Right atrium auricular region (tissue), 2 donors: ENCODE measurements around the gene TMTC3. TPM values are rescaled to one million over a fixed set of nuclear protein-coding genes. Genes with fewer than 3 reads are reported as not detected.

Experiments
- DNase-seq: peaks from one replicate; pipeline ENCODE4 v3.0.0-alpha.2; 2019; ENCODE audit warnings: low spot score
- H3K27ac ChIP-seq, 2 donors: fragments of 200-600 bp; sonication (generic); 1 replicate in 1 of 2; 2 replicates in 1 of 2; pipeline ENCODE4 v1.5.1; 2016 to 2019
- H3K27me3 ChIP-seq, 2 donors: fragments of 200-600 bp; sonication (generic); one replicate each; pipeline versions ENCODE4 v1.5.1 to v1.6.0; 2017 to 2019
- H3K36me3 ChIP-seq: fragments of 200-600 bp; sonication (generic); one replicate; pipeline ENCODE4 v1.5.1; 2016
- H3K4me1 ChIP-seq, 2 donors: fragments of 200-600 bp; sonication (generic); one replicate each; pipeline versions ENCODE4 v1.5.1 to v1.6.0; 2017 to 2019
- H3K4me3 ChIP-seq, 2 donors: fragments of 200-600 bp; sonication (generic); 1 replicate in 1 of 2; 2 replicates in 1 of 2; pipeline ENCODE4 v1.5.1; 2017 to 2019; ENCODE audit warnings: mild to moderate bottlenecking in 1 of 2, moderate library complexity in 1 of 2
- H3K9me3 ChIP-seq, 2 donors: fragments of 200-600 bp; sonication (generic); one replicate each; pipeline ENCODE4 v1.5.1; 2019
- CTCF ChIP-seq, 2 donors: fragments of 200-600 bp; sonication (generic); IDR thresholded peaks; one replicate each; pipeline ENCODE4 v1.5.1; 2019; ENCODE audit warnings: antibody characterized with exemption in 2 of 2
- total RNA-seq, 2 donors: library from RNA; depleted of rRNA; stranded (reverse); fragments of >200 nt; gene quantifications; one replicate each; pipeline ENCODE4 v1.1.0, GENCODE V29; 2016

The TMTC3 gene
- total RNA-seq, 2 donors from 2014 or later, result 9.9 to 11.8 TPM

- DNase-seq, result no peak
- Histone ChIP-seq H3K4me3 (no peak overlapping the region), H3K36me3 (peaks cover 27% of the 10 kb centered on the region), H3K4me1 (no peaks in the 10 kb centered on the region), H3K27me3 (no peaks in the 10 kb centered on the region), H3K9me3 (no peaks in the 10 kb centered on the region), H3K27ac (no peak overlapping the region)
- no peak for TF ChIP-seq CTCF (IDR thresholded peaks at IDR 0.05)
Measured at GRCh38 chr12:88172844-88173407, 30.8 kb downstream of the TMTC3 start.

- Histone ChIP-seq H3K4me3 (no peak overlapping the region), H3K9me3 (no peaks in the 10 kb centered on the region), H3K27me3 (no peaks in the 10 kb centered on the region), H3K27ac (no peak overlapping the region), H3K36me3 (peaks cover 44% of the 10 kb centered on the region), H3K4me1 (no peaks in the 10 kb centered on the region)
- no peak for DNase-seq
- no peak for TF ChIP-seq CTCF (IDR thresholded peaks at IDR 0.05)
Measured at GRCh38 chr12:88175544-88175943, 33.4 kb downstream of the TMTC3 start.

GRCh38 chr12:88179436-88180014, 37.4 kb downstream of the TMTC3 start:
- Histone ChIP-seq H3K27me3 (no peaks in the 10 kb centered on the region), H3K27ac (no peak overlapping the region), H3K9me3 (no peaks in the 10 kb centered on the region), H3K4me3 (no peak overlapping the region), H3K4me1 (no peaks in the 10 kb centered on the region), H3K36me3 (peaks cover 50% of the 10 kb centered on the region)
- TF ChIP-seq CTCF (IDR thresholded peaks at IDR 0.05), result no peak
- no peak for DNase-seq

- no peaks in the 10 kb centered on the region for H3K4me1 ChIP-seq
- H3K36me3 ChIP-seq, result peaks cover 30% of the 10 kb centered on the region
- no peak overlapping the region for H3K4me3 ChIP-seq
- no peak for DNase-seq
- no peaks in the 10 kb centered on the region for H3K27me3 ChIP-seq
- TF ChIP-seq CTCF (IDR thresholded peaks at IDR 0.05), result no peak
- no peaks in the 10 kb centered on the region for H3K9me3 ChIP-seq
- H3K27ac ChIP-seq, result no peak overlapping the region
Measured at GRCh38 chr12:88181881-88182280, 39.8 kb downstream of the TMTC3 start.

- H3K4me1 ChIP-seq, result no peaks in the 10 kb centered on the region
- H3K36me3 ChIP-seq, result peaks cover 28% of the 10 kb centered on the region
- no peak for DNase-seq
- no peak overlapping the region for H3K4me3 ChIP-seq
- no peaks in the 10 kb centered on the region for H3K9me3 ChIP-seq
- H3K27me3 ChIP-seq, result no peaks in the 10 kb centered on the region
- no peak for TF ChIP-seq CTCF (IDR thresholded peaks at IDR 0.05)
- no peak overlapping the region for H3K27ac ChIP-seq
Measured at GRCh38 chr12:88182416-88182815, 40.3 kb downstream of the TMTC3 start.

GRCh38 chr12:88184196-88184595, 42.1 kb downstream of the TMTC3 start:
- no peak overlapping the region for H3K27ac ChIP-seq

More at GRCh38 chr12:88184196-88184595, 42.1 kb downstream of the TMTC3 start:
- Histone ChIP-seq H3K27me3 (no peaks in the 10 kb centered on the region), H3K4me1 (no peaks in the 10 kb centered on the region), H3K36me3 (peaks cover 24% of the 10 kb centered on the region), H3K9me3 (no peaks in the 10 kb centered on the region), H3K4me3 (no peak overlapping the region)
- TF ChIP-seq CTCF (IDR thresholded peaks at IDR 0.05), result no peak
- DNase-seq, result no peak
